ENCODE results near the gene SDHAF3.

DNA sequence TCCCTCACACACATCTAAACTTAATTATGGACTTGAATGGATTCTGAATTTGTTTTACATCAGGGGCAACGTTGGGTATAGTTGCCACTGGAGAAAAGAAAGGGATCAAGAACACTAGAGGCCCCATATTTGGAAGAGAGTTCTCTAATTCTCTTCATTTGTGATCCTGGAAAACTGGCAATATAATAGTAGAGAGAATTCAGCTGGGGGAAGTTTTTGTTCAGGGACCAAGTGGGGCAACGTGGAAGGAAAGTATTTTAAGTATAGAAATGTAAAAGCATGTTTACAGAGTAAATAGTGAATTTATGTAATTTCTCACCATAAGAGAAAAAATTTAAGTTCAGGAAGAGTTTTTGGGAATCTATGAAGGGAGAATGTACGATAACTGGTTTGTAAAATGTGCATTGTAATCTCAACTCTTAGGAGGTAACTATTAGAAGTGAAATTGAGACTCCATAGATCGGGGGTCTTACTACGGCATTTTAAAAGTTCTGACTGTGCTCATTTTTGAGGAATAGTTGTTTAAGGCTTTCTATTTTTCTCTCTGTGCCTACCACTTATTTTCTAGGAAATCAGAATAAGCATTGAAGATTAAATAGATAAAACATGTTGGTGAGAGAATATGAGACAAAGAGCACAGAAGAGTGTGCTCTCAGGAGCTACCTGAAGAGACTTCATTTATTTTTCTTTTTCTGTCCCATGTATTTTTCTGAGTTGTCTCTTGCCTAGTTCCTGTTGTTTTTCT, 3.4 kb downstream of the SDHAF3 start:
- TF ChIP-seq, protein P1, sequence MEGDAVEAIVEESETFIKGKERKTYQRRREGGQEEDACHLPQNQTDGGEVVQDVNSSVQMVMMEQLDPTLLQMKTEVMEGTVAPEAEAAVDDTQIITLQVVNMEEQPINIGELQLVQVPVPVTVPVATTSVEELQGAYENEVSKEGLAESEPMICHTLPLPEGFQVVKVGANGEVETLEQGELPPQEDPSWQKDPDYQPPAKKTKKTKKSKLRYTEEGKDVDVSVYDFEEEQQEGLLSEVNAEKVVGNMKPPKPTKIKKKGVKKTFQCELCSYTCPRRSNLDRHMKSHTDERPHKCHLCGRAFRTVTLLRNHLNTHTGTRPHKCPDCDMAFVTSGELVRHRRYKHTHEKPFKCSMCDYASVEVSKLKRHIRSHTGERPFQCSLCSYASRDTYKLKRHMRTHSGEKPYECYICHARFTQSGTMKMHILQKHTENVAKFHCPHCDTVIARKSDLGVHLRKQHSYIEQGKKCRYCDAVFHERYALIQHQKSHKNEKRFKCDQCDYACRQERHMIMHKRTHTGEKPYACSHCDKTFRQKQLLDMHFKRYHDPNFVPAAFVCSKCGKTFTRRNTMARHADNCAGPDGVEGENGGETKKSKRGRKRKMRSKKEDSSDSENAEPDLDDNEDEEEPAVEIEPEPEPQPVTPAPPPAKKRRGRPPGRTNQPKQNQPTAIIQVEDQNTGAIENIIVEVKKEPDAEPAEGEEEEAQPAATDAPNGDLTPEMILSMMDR (IDR thresholded peaks at IDR 0.05): no peak
- TF ChIP-seq POLR2A (IDR thresholded peaks at IDR 0.05): no peak
- no peak for TF ChIP-seq EP300 (IDR thresholded peaks at IDR 0.05)

Measured in ovary (tissue), 3 donors.